GM18858 (cell line): ENCODE results near the gene DYNC2H1.
"Not testable (repeated sequence)": the region's sequence is repeated elsewhere in the genome, so short reads cannot be mapped to it uniquely, and the experiment has no call there.

Experiments
- ATAC-seq: cut with Tn5 transposase; IDR thresholded peaks from one replicate; pipeline ENCODE4 v1.9.1; 2021; ENCODE audit not compliant: unreplicated experiment

DYNC2H1 gene

DNA sequence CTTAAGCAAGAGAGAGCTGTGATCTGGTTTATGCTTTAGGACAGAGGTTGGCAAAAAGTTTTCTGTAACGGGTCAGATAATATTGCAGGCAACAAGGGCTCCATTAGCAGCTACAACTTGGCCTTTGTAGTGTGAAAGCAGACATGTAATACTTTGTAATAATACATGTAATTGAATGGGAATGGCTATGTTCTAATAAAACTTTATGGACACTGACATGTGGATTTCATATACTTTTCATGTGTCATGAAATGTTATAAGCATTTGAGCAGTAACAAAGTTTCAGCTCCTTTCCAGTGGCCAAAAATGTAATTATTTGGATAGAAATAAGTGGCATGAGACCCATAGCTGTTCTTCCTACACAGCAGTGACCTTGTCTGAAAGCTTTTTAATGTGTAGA lies 3.1 kb downstream of the DYNC2H1 start:
- no peak for ATAC-seq

DNA sequence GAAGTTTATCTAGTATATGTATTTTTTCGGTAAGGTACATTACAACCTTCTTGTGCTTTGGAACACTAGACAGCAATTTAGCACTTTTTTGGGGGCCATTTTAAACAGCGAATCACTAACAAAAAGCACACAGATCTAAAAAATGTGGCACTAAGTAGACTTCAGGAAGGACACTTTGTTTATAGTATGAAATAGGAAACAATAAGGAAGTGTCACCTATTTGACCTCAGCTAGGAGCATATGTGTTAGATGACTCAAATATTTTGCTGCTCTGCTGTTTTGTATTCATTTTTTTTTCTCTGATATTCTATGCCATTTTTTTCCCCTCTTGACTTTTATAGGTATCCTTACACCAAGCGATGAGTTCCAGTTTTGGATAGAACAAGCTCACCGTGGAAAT lies 5.6 kb downstream of the DYNC2H1 start:
- ATAC-seq = no peak

DNA sequence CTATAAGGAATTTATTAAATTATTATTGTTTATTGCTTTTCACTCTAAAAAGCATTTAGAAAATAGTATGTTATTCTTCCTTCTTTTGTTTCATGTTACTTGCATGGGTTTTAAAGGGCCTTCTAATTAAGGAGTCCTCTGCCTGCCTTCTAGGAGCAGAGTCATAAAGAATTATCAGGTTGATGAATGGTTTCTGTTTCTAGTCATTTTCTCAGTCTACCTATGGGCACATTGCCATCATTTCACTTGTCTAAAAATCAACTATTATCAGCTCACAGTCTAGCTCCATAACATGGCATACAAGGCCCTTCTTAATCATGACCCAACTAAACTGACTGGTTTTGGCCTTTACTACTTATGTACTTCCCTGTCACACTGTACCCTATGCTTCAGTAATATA lies 16.2 kb downstream of the DYNC2H1 start:
- ATAC-seq = no peak

DNA sequence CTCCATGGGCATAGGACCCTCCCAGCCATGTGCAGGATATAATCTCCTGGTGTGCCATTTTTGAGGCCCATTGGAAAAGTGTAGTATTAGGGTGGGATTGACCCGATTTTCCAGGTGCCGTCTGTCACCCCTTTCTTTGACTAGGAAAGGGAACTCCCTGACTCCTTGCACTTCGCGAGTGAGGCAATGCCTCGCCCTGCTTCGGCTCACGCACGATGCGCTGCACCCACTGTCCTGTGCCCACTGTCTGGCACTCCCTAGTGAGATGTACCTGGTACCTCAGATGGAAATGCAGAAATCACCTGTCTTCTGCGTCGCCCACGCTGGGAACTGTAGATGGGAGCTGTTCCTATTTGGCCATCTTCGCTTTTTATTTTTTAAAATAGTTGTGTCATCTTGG lies 32.8 kb downstream of the DYNC2H1 start:
- not testable (repeated sequence) for ATAC-seq

DNA sequence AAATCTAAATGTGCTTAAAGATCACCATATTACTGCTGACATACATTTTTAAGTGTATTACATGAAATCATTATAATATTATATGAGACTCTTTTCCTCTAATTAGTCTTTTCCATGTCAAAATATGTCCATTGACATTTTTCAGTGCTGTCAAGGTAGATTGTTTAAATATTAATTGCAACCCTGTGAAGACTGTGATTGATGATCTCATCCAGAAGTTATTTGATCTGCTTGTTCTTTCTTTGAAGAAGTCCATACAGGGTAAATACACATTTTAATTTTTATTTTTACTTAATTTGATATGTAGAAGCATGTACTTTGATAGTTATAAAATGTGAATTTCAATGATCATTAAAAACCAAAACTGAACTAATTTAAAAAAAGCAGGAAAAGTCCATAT lies 38.4 kb downstream of the DYNC2H1 start:
- ATAC-seq = no peak

DNA sequence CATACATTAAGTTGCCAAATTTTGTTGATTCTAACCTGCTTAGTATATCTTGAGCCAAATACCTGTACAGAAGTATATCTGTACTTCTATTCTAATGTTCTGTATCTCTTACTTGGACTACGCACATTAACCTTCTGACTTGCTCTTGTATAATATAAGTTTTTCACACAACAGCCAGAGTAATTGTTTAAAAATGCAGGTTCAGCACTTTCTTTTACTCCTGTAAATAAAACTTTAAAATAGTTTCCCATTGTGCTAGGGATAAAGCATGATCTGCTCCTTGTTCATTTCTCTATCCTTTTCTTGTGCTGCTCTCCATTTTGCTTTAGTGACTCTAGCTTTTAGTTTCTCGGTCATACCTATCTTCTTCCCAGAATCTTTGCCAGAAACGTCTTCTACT lies 48.3 kb downstream of the DYNC2H1 start:
- ATAC-seq = no peak

DNA sequence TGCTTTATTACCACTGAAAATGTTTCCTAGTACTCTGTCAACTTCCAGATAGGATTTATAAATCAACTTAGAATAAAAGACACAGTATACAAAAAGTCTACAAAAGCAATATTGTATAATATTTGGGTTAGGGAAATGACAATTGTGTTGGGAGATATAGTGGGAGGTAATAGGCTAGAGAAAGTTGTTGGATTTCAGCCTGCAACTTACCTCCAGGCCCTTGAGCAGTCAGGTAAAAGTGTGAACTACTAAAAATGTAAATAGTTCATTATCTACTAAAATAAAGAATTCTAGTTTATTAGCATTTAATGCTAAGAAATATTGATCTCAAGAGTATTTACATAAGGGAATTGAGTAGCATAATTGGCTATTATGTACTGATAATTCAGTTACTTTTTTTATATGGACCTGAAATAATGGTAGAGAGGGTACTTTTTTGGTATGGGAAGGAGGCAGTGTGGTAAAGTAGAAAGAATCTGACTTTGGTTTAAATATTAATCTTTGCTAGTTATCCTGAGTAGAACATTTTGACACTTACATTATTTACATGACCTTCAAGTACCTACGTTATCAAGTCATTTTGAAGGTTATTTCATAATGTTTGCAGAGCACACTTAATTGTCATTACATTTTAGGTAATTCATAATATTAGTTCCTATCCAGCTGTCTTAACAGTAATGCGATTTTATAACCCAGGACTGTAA lies 55.0 kb downstream of the DYNC2H1 start:
- no peak for ATAC-seq

DNA sequence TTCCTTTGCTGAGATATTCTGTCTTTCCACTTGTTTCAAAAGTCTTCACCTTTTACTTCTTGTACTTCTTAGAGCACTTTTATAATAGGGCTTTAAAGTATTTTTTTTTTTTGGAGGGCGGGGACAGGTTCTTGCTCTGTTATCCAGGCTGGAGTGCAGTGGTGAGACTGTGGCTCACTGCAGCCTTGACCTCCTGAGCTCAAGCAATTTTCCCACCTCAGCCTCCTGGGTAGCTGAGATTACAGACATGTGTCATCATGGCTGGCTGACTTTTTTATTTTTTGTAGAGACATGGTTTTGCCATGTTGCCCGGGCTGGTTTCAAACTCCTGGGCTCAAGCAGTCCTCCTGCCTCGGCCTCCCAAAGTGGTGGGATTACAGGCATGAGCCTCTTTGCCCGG lies 57.9 kb downstream of the DYNC2H1 start:
- no peak for ATAC-seq

DNA sequence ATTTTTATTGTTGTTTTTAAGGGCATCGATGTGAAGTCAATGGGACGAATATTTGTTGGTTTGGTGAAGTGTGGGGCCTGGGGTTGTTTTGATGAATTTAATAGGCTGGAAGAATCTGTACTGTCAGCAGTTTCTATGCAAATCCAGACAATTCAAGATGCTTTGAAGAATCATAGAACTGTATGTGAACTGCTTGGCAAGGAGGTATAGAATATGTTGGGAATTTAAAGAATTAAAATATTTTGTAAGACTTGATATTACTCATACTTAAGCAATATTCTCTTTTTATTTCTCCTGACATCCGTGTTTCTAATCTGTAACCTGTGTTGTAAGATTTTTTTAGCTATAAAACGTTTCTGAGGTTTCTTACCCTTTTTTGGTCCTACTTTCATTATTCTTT lies 61.6 kb downstream of the DYNC2H1 start:
- ATAC-seq = no peak

DNA sequence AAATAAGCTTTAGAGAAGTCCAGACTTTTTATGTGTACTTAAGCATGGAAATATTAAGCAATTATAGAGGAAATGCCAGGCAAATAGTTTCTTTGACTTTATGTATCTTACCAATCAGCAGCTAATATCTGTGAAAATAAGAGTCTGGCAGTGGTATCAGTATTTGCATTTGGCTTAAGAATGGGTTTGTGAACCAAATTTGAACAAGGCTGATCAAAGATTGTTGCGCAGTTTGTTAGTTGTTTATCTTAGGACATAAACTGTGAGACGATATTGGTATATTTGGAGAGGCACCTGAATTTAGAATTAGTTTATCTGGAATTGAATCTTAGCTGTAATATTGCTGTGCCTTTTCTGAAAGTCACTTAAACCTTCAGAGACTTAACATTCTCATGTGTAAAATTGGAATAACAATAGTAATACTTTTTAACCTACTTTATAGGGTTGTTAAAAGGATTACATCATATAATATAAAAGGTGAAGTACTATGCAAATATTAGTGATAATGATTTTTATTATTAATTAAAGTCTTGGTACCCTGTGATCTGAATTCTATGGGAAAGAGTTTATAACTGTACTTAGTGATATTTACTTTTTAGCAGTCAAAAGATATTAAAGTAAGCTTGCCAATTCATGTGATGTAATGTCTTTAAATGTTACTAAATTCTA lies 66.4 kb downstream of the DYNC2H1 start:
- ATAC-seq = no peak

DNA sequence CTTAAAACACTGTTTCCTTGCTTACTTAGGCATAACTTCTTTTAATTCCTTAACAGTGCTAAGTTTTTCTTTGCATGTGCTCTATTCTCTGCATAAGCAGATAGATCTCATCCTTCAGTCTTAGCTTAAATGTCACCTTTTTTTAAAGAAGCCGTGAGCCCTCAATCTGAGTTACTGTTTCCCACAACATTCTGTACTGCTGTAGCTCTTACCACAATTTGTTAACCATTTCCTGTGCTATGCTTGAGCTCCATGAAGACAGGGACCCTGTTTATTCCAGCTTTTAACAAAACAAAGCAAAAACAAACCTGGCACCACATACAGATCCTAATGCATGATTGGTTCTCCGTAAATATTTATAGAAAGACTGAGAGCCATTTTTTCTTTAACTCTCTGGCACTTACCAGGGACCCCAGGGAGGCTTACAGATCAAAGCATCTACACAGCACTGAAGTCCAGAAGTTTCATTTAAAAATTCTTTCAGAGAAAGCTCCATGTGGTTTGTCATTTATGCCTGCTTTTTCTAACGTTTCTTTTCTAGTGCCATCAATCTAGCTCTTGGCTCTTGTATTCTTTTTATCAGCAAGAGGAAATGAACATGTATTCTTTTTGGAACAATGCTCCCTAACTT lies 74.9 kb downstream of the DYNC2H1 start:
- ATAC-seq = no peak

- ATAC-seq = no peak
These were observed 92.9 kb downstream of the DYNC2H1 start for GRCh38 chr11:103202048-103202651.

GRCh38 chr11:103210543-103210942 lies 101.3 kb downstream of the DYNC2H1 start:
- no peak for ATAC-seq

- no peak for ATAC-seq
These were observed 106.6 kb downstream of the DYNC2H1 start for GRCh38 chr11:103215812-103216211.

GRCh38 chr11:103220133-103220532 lies 110.9 kb downstream of the DYNC2H1 start:
- ATAC-seq = no peak

- ATAC-seq = no peak
These were observed 113.6 kb downstream of the DYNC2H1 start for GRCh38 chr11:103222806-103223205.

DNA sequence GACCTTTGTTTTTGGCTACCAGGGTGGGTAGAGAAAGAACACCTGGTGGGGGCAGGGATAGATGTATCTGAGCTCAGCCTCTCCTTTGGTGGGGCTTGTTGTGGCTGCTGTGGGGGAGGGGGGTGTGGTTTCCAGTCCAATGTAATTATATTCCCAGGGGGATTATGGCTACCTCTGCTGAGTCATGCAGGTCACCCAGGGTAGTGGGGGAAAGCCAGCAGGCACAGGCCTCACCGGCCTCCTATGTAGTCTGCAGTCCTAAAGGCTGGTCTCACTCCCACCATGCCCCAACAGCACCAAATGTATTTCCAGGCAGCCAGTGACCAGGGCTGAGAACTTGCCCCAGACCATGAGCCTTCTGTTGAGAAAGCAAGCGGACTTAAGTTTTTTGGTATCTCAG lies 119.6 kb downstream of the DYNC2H1 start:
- ATAC-seq = no peak

DNA sequence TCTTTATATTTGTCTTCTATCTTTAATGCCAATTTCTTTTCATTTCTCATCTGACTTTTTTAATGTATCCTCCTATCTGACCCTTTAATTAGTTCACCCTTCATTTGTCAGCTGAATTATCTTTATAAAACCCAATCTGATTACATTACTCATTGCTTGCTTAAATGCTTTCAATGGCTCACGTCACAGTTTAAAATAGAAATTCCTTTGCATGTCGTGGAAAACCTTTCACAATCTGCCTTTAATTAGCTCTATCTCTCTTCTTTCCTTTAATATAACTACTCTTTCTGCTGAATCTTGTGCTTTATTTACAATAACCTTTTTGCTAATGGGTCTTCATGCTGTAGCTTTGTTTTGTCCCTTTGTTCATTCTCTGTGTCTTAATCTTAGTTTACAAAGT lies 125.7 kb downstream of the DYNC2H1 start:
- ATAC-seq = no peak

GRCh38 chr11:103241574-103241973 lies 132.3 kb downstream of the DYNC2H1 start:
- no peak for ATAC-seq

GRCh38 chr11:103254123-103254522 lies 144.9 kb downstream of the DYNC2H1 start:
- no peak for ATAC-seq

- ATAC-seq = no peak
These were observed 148.1 kb downstream of the DYNC2H1 start for GRCh38 chr11:103257360-103257759.
